ENCODE results near the gene NRROS.
"Not testable (repeated sequence)": the region's sequence is repeated elsewhere in the genome, so short reads cannot be mapped to it uniquely, and the experiment has no call there.

Gene NRROS

GRCh38 chr3:196624067-196624790, 15.3 kb upstream of the NRROS start:
- DNase-seq: no peak

- DNase-seq: peak in 7 of 56 donors; percentile 15 to 47 (median 25)
Observed at GRCh38 chr3:196624907-196625306, 14.6 kb upstream of the NRROS start.

DNA sequence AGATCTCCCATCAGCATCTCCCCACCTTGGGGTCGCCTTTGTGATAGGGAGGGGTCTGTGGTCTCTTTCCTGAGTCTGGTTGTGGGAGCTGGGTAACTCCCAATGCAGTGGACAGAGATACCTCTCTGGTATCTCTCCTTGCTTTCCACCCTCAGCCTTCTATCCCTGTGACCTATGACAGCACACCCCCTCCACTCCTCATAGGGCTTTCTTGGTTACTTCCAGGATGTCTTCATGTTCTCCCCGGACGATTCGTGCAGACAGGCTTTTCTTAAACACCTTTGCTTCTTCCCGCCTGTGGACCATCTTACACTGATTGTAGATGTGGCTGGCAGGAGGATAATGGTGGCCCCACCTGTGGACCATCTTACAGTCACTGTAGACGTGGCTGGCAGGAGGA, 14.2 kb upstream of the NRROS start:
- no peak for DNase-seq

DNA sequence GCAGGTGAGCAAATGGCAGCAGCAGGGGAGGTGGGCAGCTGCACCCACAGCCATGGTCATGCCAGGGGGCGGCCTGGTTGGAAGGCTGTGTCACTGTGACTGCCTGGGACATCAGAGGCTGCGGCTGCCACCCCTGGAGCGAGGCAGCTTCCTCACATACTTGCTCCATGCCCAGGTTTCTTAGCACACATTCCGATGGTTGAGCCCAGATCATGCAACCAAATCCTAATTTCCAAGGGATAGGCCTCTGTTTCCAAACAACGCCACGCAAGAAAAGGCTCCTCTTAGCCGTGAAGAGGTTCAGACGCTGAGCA, 11.6 kb upstream of the NRROS start:
- no peak for DNase-seq

DNA sequence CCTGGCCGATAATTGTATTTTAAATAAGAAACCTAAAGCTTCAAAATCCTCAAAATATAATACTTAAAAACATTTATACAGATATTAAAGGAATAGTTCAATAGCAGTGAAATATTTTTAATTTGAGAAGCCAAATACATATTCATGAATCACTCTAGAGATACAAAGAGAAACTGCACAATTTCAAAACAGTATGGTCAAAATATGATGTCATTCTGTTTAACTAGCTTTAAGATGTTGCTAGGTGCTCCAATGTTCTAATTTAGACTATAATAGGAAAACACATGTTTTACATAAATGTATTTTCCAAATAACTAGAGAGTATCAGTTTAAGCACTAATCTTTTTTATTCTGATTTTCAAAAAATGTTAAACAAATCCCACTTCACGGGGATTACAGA, 10.3 kb upstream of the NRROS start:
- no peak for DNase-seq

DNA sequence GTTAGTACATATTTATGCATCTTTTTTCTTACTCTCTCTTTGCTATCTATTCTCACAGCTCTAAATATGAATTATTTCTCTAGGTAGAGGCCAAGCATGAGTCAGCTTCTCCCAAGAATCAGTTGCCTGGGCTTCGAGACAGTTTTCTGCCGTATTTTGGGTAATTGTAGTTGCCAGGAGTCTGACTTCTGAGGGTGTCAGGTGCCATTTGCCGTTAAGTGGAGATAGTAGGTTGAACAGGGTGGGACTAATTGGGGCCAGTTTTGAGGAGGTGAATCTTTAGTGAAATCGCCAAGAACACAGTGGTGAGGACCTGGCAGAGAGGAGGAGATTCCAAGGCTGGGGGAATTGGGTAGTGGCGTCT, 7.8 kb upstream of the NRROS start:
- DNase-seq: peak in 2 of 56 donors; percentile 60 to 66

DNA sequence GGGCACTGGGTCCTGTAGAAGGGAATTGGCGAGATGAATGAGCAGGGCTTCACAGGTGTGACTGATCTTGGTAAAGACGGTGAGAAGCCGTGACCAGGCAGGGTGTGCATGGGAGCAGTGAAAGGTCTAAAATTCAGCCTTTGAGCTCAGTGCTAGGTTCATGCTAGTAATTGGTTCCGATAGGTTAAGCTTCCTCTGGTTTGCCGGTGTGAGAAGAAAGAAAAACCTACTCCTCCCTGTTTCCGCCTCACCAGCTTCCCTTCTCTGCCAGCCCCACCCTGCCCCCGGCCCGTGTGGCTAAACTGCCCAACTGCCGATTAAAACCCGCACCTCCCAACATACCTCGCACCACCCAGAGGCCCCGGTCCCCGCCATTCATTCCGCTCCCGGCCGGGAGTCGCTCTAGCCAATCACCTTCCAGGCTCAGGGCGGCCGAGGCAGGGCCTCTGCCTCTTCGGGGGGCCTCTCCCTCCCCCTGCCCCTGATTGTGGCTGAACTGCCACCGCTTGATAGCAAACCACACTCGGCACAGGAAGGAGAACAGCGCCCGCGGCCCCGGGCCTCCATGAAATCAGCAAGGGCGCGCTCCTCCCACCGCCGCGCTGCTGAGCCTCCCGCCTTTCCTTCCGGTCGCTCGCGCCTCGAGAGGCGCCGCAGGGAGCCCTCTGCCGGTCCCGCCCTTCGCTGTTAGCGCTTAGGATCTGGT, 7.3 kb upstream of the NRROS start:
- peak in 53 of 56 donors; percentile 28 to 87 (median 70) for DNase-seq

GRCh38 chr3:196633555-196634151, 5.8 kb upstream of the NRROS start:
- DNase-seq: no peak

GRCh38 chr3:196634224-196634623, 5.3 kb upstream of the NRROS start:
- DNase-seq: no peak

DNA sequence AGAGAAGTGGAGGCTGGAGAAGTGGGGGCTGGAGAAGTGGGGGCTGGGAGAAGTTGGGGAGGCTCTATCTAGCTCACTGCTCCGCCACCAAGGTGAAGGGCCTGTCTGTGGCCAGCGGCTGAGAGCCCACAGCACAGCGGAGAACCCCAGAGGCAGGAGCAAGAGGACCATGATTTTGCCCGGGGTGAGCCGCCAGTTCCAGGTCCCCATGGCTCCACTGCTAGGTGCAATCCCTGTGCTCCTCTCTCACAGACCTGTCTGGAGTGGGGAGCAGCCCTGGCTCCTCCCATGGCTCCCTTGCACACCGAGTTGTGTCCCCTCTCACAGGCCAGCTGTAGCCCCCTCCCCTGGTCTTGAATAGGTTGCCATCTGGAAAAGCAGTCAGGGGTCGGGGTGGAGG, 4.7 kb upstream of the NRROS start:
- DNase-seq: no peak

GRCh38 chr3:196636369-196637349, 2.8 kb upstream of the NRROS start:
- no peak for DNase-seq

DNA sequence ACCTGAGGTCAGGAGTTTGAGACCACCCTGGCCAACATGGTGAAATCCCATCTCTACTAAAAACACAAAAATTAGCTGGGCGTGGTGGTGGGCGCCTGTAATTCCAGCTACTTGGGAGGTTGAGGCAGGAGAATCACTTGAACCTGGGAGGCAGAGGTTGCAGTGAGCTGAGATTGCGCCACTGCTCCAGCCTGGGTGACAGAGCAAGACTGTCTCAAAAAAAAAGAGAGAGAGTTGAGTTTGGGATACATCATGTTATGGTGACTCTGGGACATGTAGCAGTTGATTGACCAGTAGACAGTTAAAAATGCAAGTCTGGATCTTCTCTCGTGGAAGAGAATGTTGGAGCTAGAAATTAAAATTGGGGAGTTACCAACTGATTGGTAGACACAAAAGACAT, 1.6 kb upstream of the NRROS start:
- DNase-seq: not testable (repeated sequence)

- no peak for DNase-seq
Observed at GRCh38 chr3:196638861-196639482, 522 bp upstream of the NRROS start.

- DNase-seq: no peak
Observed at GRCh38 chr3:196640297-196641018, 964 bp downstream of the NRROS start.

DNA sequence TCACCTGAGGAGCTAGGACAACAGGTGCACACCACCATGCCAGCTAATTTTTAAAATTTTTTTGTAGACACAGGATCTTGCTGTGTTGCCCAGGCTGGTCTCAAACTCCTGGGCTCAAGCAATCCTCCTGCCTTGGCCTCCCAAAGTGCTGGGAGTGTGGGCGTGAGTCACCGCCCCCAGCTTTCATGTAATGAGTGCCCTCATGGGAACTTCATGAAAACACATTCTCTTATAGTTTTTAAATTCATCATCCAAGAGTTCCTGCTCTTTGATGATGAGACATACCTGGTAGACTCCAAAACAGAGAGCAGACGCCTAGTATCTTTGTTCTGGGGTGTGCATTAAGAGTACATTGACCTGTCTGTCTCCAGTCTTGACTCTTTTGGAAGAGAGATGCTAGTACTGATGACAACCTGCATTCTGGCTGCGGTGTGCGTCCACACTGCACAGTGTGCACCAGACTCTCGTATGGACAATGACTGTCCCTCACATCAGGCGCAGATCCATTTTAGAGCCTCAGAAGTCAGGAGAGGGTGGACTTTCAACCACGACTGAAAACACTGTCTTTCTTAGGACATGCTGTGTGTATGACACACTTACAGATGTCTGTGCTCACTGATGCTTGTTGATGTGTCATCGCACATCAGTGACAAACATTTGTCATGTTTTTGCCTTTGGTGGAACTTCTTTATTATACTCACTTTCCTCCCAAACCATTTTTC, 2.0 kb downstream of the NRROS start:
- no peak for DNase-seq

GRCh38 chr3:196642434-196642833, 2.9 kb downstream of the NRROS start:
- DNase-seq: no peak

- peak in 7 of 56 donors; percentile 10 to 63 (median 30) for DNase-seq
Observed at GRCh38 chr3:196643201-196643749, 3.8 kb downstream of the NRROS start.

- DNase-seq: no peak
Observed at GRCh38 chr3:196643761-196644160, 4.3 kb downstream of the NRROS start.

DNA sequence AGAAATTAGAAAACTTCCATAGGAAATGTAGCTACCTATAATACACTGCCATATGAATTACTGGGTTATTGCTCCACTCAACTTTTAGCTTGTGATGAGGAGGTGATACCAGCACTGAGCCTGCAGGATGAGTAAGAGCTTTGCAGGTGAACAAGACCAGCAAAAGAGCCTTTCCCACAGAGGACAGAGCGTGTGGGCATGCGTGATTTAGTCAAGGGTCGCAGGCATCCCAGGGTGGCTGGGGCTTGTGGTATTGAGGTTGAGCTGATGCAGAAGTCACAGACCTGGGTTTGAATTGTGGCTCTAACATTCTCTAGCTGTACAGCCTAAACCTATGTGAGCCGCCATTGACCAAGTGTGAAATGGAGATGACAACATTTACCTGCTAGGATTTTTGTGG, 5.6 kb downstream of the NRROS start:
- no peak for DNase-seq
